ENCODE results near the gene LIMCH1. TPM values are rescaled to one million over a fixed set of nuclear protein-coding genes. Genes with fewer than 3 reads are reported as not detected.

LIMCH1 gene
- total RNA-seq, 2 donors from 2014 or later, result 9.3 to 24.1 TPM

GRCh38 chr4:41744572-41745291, 206.8 kb downstream of the LIMCH1 start:
- ATAC-seq (no peak), DNase-seq (no peak)
- H3K9me3 ChIP-seq, result no peaks in the 10 kb centered on the region
- no peaks in the 10 kb centered on the region for H3K36me3 ChIP-seq (replicated peaks in 1 of 2; ENCODE audit: insufficient read depth in 1 of 2, low read depth in 2 of 2)
- TF ChIP-seq, protein P1, sequence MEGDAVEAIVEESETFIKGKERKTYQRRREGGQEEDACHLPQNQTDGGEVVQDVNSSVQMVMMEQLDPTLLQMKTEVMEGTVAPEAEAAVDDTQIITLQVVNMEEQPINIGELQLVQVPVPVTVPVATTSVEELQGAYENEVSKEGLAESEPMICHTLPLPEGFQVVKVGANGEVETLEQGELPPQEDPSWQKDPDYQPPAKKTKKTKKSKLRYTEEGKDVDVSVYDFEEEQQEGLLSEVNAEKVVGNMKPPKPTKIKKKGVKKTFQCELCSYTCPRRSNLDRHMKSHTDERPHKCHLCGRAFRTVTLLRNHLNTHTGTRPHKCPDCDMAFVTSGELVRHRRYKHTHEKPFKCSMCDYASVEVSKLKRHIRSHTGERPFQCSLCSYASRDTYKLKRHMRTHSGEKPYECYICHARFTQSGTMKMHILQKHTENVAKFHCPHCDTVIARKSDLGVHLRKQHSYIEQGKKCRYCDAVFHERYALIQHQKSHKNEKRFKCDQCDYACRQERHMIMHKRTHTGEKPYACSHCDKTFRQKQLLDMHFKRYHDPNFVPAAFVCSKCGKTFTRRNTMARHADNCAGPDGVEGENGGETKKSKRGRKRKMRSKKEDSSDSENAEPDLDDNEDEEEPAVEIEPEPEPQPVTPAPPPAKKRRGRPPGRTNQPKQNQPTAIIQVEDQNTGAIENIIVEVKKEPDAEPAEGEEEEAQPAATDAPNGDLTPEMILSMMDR (IDR thresholded peaks at IDR 0.05), result no peak
- TF ChIP-seq POLR2A (IDR thresholded peaks at IDR 0.05), result no peak
- H3K4me3 ChIP-seq, result no peak overlapping the region
- WGBS, 2 donors, result 9 to 14% methylated on average over 33 of the region's 33 CpGs
- intact Hi-C loops (cut with DNase I), result no loop called here
- no peak overlapping the region for H3K27ac ChIP-seq
- peaks cover 15% of the 10 kb centered on the region for H3K4me1 ChIP-seq
- peaks cover 0 to 32% of the 10 kb centered on the region in 2 donors for H3K27me3 ChIP-seq

DNA sequence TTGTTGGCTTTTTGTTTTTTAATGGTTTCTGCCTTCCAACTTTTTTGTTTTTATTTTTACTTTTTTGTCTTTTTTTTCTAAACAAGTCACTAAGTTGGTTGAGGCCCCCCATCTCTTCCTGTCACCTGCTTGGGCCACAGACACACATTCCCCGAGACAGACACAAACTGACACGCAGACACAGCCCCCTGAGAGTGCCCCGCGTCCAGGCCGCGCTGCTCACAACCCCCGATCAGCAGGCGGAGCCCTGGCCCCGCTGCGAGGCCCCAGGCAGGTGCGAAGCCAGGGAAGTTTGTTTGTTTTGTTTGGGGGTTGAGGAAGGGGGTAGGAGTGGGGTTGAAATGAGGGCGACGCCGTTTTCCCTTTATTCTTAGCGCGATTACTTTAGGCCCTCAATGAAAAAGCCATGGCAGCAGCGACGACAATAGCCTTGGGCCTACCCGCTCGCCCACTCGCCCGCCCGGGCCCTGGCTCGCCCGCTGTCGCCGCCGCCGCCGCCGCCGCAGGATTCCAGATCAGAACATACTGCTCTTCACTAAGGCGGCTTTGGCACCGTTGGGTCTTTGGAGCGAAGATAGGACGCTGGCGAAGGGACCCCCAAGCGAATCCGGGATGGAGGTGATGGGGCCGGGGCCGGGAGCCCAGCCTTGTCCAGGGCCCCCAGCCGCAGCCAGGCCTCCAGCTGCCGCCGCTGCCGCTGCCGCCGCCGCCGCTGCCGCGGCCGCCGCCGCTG, 207.5 kb downstream of the LIMCH1 start:
- TF ChIP-seq, protein P1 (IDR thresholded peaks at IDR 0.05), result no peak
- no peak for TF ChIP-seq POLR2A (IDR thresholded peaks at IDR 0.05)
- DNase-seq, result no peak
- intact Hi-C loops (cut with DNase I), result no loop called here
- H3K27me3 ChIP-seq, result peaks cover 0 to 32% of the 10 kb centered on the region in 2 donors
- peaks cover 15% of the 10 kb centered on the region for H3K4me1 ChIP-seq
- no peak overlapping the region for H3K4me3 ChIP-seq
- no peak overlapping the region for H3K27ac ChIP-seq
- 6 to 17% methylated on average over 36 to 54 of the region's 54 CpGs for WGBS, 2 donors
- no peaks in the 10 kb centered on the region for H3K9me3 ChIP-seq
- ATAC-seq, result no peak
- H3K36me3 ChIP-seq (replicated peaks in 1 of 2; ENCODE audit: insufficient read depth in 1 of 2, low read depth in 2 of 2), result no peaks in the 10 kb centered on the region

DNA sequence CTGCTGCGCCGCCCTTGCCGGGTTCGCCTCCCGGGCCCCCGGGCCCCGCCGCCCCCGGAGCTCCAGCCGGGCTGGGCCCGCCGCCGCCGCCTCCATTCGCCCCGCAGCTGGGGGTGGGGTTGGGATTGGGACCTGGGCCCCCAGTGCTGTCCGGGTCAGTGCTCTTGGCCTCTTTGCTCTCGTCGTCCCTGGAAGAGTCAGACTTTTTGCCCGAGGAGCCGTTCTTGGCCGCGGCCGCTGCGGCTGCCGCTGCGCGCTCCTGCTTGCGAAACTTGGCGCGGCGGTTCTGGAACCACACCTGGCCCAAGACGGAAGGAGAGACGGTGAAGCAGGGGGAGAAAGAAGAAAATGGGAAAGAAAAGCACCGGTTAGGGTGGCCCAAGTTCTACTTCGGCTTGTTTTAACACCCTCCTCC, 208.1 kb downstream of the LIMCH1 start:
- intact Hi-C loops (cut with DNase I), result no loop called here
- H3K4me3 ChIP-seq, result no peak overlapping the region
- DNase-seq (no peak), ATAC-seq (no peak)
- H3K9me3 ChIP-seq, result no peaks in the 10 kb centered on the region
- H3K4me1 ChIP-seq, result peaks cover 15% of the 10 kb centered on the region
- no peaks in the 10 kb centered on the region for H3K36me3 ChIP-seq (replicated peaks in 1 of 2; ENCODE audit: insufficient read depth in 1 of 2, low read depth in 2 of 2)
- H3K27ac ChIP-seq, result no peak overlapping the region
- 1 to 12% methylated on average over 17 to 35 of the region's 36 CpGs for WGBS, 2 donors
- TF ChIP-seq, protein P1 (IDR thresholded peaks at IDR 0.05), result no peak
- TF ChIP-seq POLR2A (IDR thresholded peaks at IDR 0.05), result no peak
- peaks cover 0 to 34% of the 10 kb centered on the region in 2 donors for H3K27me3 ChIP-seq

DNA sequence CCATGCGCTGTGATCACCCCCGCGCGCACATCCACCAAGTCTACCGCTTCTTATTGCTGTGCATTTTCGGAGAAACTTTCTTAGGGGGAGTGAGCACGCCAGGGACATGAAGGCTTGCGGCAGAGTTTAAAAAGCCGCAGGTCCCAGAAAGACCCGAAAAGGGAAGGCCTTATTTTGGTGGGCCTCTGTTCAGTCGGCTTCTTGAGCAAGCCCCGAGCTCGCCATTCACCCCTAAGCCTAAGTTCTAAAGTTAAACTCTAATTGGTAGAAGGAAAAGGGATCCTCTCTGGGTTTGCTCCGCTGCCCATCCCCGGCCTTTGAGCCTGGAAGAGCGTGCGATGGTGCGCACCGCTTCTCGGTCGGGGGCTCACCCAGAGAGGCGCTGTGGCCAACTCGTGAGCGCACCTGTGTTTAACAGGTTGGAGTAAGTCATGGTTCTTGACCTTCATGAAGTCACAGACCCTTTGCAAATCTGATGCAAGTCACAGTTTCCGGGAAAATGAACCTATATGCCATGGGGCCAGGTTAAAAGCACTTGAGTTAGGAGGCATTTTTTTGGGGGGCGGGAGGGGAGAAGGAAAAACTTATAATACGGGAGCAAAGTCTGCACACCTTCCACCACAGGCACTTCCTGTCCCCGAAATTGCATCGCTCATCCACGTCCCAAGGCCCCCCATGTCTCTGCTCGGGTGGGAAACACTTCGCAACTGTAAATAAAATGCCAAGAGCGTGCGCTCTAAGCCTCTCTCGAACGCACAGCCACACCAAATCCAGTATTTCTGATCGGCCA, 208.7 kb downstream of the LIMCH1 start:
- Histone ChIP-seq H3K36me3 (replicated peaks in 1 of 2; ENCODE audit: insufficient read depth in 1 of 2, low read depth in 2 of 2) (no peaks in the 10 kb centered on the region), H3K27ac (no peak overlapping the region), H3K4me1 (peaks cover 21% of the 10 kb centered on the region), H3K4me3 (no peak overlapping the region), H3K27me3 (peaks cover 0 to 38% of the 10 kb centered on the region in 2 donors), H3K9me3 (no peaks in the 10 kb centered on the region)
- DNase-seq, result no peak
- 9 to 13% methylated on average over 37 of the region's 37 CpGs for WGBS, 2 donors
- intact Hi-C loops (cut with DNase I), result no loop called here
- ATAC-seq, result no peak
- TF ChIP-seq, protein P1 (IDR thresholded peaks at IDR 0.05), result no peak
- TF ChIP-seq POLR2A (IDR thresholded peaks at IDR 0.05), result no peak

All from body of pancreas (tissue), 4 donors.